Gastroesophageal sphincter (tissue), 4 donors: ENCODE results near the gene CNTNAP2. TPM values are rescaled to one million over a fixed set of nuclear protein-coding genes. Genes with fewer than 3 reads are reported as not detected.
A peak's percentile ranks its signal among the peaks of the same experiment; 100 is the strongest.

Experiments used
- ATAC-seq: fragments of 150-250 bp; one replicate; pipeline ENCODE4 v1.9.1; 2016; ENCODE audit warnings: mild to moderate bottlenecking, moderate library complexity
- H3K27ac ChIP-seq, 4 donors: fragments of 200-600 bp; sonication (generic) in 3 of 4; 1 replicate in 3 of 4; 2 replicates in 1 of 4; pipeline ENCODE4 v1.5.1; 2016 to 2019
- H3K27me3 ChIP-seq: fragments of 200-600 bp; sonication (generic); one replicate; pipeline ENCODE4 v1.5.1; 2019
- H3K36me3 ChIP-seq, 2 donors: fragments of 200-600 bp; sonication (generic); one replicate each; pipeline ENCODE4 v1.5.1; 2019; ENCODE audit warnings: control low read depth in 1 of 2
- H3K4me1 ChIP-seq, 3 donors: fragments of 200-600 bp; sonication (generic); 1 replicate in 2 of 3; 2 replicates in 1 of 3; pipeline ENCODE4 v1.5.1; 2016 to 2019; ENCODE audit warnings: control low read depth in 2 of 3
- H3K4me3 ChIP-seq, 2 donors: fragments of 200-600 bp; sonication (generic); one replicate each; pipeline ENCODE4 v1.5.1; 2019; ENCODE audit warnings: mild to moderate bottlenecking in 1 of 2, moderate library complexity in 1 of 2
- H3K9me3 ChIP-seq, 3 donors: fragments of 200-600 bp; sonication (generic); one replicate each; pipeline ENCODE4 v1.5.1; 2017 to 2019; ENCODE audit warnings: control low read depth in 2 of 3
- EP300 ChIP-seq: sonication (generic); formaldehyde crosslinking; IDR thresholded peaks from one replicate; pipeline ENCODE4 v1.6.1; 2017; ENCODE audit warnings: antibody characterized with exemption, mild to moderate bottlenecking
- POLR2A ChIP-seq, 2 donors: fragments of 450-650 bp; IDR thresholded peaks; one replicate each; pipeline ENCODE4 v1.6.1; 2017; ENCODE audit warnings: antibody characterized with exemption in 2 of 2, mild to moderate bottlenecking in 2 of 2, moderate library complexity in 1 of 2
- POLR2AphosphoS5 ChIP-seq: sonication (generic); formaldehyde crosslinking; IDR thresholded peaks from one replicate; pipeline ENCODE4 v1.6.1; 2017; ENCODE audit warnings: antibody characterized with exemption
- WGBS, 2 donors: methylation state at CpG; one replicate each; pipeline ENCODE4 v1.1.5; 2018; ENCODE audit warnings: low coverage in 1 of 2; 5-methylcytosine and 5-hydroxymethylcytosine counted together
- total RNA-seq, 4 donors: library from RNA; depleted of rRNA; stranded (reverse); fragments of >200 nt; gene quantifications; one replicate each; pipeline ENCODE4 v1.1.0, GENCODE V29; 2016
- TF ChIP-seq, protein P1 (sequence below), 4 experiments: fragments of 200-600 bp in 2 of 4; fragments of 450-650 bp in 2 of 4; sonication (generic) in 1 of 4; IDR thresholded peaks; one replicate each; pipeline ENCODE4 v1.5.1; 2017 to 2019; ENCODE audit warnings: antibody characterized with exemption in 4 of 4, mild to moderate bottlenecking in 2 of 4, moderate library complexity in 2 of 4

The CNTNAP2 gene
- total RNA-seq, 4 donors from 2014 or later: 1.5 to 8.9 (median 3.2) TPM

DNA sequence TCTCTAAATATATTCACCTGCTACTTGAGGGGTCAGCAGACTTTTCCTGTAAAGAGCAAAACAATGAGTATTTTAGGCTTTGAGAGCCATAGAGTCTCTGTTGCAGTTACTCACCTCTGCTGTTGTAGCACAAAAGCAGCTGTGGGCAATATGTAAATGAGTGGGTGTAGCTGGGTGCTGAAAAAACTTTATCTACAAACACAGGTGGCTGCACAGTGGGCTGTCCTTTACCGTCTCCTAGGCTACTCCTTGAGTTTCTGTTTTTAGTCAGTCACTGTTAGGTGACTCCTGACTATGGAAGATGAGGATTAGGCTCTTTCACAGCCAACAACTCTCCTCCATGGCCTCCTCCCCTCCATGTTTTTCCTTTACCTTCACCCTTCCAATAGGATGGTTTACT is 2187.9 kb downstream of the CNTNAP2 start:
- H3K4me1 ChIP-seq: peaks cover 0 to 21% (median 0%) of the 10 kb centered on the region in 3 donors
- no peaks in the 10 kb centered on the region for H3K9me3 ChIP-seq
- WGBS, 2 donors: 33 to 50% methylated on average over 1 of the region's 1 CpG
- H3K27me3 ChIP-seq: no peaks in the 10 kb centered on the region
- no peak for ATAC-seq
- TF ChIP-seq POLR2AphosphoS5: no peak
- TF ChIP-seq EP300: no peak
- TF ChIP-seq POLR2A (IDR thresholded peaks at IDR 0.05): no peak
- TF ChIP-seq, protein P1, sequence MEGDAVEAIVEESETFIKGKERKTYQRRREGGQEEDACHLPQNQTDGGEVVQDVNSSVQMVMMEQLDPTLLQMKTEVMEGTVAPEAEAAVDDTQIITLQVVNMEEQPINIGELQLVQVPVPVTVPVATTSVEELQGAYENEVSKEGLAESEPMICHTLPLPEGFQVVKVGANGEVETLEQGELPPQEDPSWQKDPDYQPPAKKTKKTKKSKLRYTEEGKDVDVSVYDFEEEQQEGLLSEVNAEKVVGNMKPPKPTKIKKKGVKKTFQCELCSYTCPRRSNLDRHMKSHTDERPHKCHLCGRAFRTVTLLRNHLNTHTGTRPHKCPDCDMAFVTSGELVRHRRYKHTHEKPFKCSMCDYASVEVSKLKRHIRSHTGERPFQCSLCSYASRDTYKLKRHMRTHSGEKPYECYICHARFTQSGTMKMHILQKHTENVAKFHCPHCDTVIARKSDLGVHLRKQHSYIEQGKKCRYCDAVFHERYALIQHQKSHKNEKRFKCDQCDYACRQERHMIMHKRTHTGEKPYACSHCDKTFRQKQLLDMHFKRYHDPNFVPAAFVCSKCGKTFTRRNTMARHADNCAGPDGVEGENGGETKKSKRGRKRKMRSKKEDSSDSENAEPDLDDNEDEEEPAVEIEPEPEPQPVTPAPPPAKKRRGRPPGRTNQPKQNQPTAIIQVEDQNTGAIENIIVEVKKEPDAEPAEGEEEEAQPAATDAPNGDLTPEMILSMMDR (IDR thresholded peaks at IDR 0.05): no peak
- no peak overlapping the region for H3K4me3 ChIP-seq
- H3K27ac ChIP-seq: peak overlapping the region in 1 of 4 donors; percentile 47
- H3K36me3 ChIP-seq: no peaks in the 10 kb centered on the region

DNA sequence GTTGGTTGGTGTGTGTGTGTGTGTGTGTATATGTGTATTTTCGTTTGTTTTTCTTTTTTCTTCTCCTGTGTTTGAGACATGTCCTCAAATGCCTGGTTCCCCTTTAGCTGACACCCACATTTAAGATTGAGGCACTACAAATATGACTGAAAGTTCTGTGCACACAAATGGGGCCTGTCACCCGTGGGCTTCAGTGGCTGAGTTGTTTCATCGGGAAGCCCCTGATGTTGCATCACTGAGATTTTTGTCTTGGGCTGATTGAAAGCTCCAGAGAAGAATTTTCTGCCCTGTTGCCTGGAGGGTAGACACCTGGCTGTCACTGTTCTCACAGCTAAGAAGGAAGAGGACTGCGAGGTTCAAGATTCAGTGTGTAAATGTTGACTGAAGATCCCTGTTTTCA is 2190.2 kb downstream of the CNTNAP2 start:
- no peaks in the 10 kb centered on the region for H3K27me3 ChIP-seq
- TF ChIP-seq EP300 (no peak), POLR2A (IDR thresholded peaks at IDR 0.05) (no peak), POLR2AphosphoS5 (no peak)
- TF ChIP-seq, protein P1 (IDR thresholded peaks at IDR 0.05): no peak
- H3K27ac ChIP-seq: no peak overlapping the region
- WGBS, 2 donors: 87% methylated on average over 3 of the region's 4 CpGs; no CpG with 5 or more reads in 1 of the 2 donors
- peaks cover 0 to 21% (median 0%) of the 10 kb centered on the region in 3 donors for H3K4me1 ChIP-seq
- H3K4me3 ChIP-seq: no peak overlapping the region
- no peaks in the 10 kb centered on the region for H3K9me3 ChIP-seq
- H3K36me3 ChIP-seq: no peaks in the 10 kb centered on the region
- no peak for ATAC-seq

DNA sequence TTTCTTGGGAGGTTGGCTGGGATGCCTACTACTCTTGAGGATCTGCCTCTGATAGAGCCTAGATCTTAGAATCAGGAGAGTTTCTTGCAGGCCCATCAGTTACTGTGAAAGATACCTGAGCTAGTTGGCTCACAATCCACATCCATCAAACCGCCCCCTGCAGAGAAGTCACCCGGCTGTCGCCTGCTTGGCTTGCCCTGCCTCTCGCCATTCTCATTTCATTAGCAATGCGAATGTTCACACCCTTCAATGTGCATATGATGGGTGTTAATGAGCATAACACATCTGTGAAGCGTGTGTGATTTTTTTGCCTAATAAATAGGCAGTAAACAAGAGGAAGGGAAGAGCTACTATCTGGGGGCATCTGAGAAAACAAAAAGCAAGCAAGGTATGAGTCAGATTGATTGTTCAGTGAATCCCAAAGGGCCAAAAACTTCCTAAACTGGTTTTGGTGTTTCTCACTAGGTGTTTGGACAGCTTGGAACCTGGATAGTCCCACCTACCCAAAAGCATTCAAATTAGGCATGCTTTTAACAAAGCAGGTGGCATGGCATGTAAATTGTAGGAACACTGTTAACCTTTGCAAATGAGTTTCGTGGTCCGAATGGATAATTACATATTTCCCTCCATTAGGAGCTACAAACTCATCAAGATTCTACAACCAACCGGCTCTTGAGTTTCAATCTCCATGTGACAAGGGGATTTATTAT is 2201.7 kb downstream of the CNTNAP2 start:
- Histone ChIP-seq H3K36me3 (no peaks in the 10 kb centered on the region), H3K27ac (no peak overlapping the region), H3K4me1 (no peaks in the 10 kb centered on the region), H3K27me3 (no peaks in the 10 kb centered on the region), H3K9me3 (no peaks in the 10 kb centered on the region), H3K4me3 (no peak overlapping the region)
- ATAC-seq: no peak
- 81 to 85% methylated on average over 3 to 8 of the region's 9 CpGs for WGBS, 2 donors
- no peak for TF ChIP-seq POLR2A (IDR thresholded peaks at IDR 0.05)
- TF ChIP-seq EP300: no peak
- TF ChIP-seq POLR2AphosphoS5: no peak
- TF ChIP-seq, protein P1 (IDR thresholded peaks at IDR 0.05): no peak

DNA sequence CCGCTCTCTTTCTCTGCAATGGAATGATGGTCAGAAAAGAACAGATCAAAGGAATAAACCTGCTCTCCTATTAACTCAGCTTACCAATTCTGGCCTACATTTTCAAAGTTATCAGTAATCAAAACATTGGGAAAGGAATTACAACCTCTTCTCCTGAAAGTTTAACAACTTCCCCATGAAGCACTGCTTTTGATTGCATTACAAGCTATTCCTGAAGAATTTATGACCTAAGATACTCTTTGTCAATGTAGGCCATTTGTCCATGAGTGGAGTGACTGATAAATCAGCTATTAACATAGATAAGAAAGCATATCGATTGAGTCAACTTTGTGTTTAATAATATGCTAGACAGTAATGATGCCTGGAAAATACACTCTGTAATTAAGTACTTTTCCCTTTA is 2202.2 kb downstream of the CNTNAP2 start:
- no peaks in the 10 kb centered on the region for H3K4me1 ChIP-seq
- no peak for TF ChIP-seq EP300
- TF ChIP-seq POLR2A (IDR thresholded peaks at IDR 0.05): no peak
- TF ChIP-seq, protein P1 (IDR thresholded peaks at IDR 0.05): no peak
- no peak for TF ChIP-seq POLR2AphosphoS5
- no peaks in the 10 kb centered on the region for H3K27me3 ChIP-seq
- H3K4me3 ChIP-seq: no peak overlapping the region
- H3K36me3 ChIP-seq: no peaks in the 10 kb centered on the region
- H3K27ac ChIP-seq: no peak overlapping the region
- no peaks in the 10 kb centered on the region for H3K9me3 ChIP-seq
- WGBS, 2 donors: 57 to 75% methylated on average over 2 of the region's 2 CpGs
- no peak for ATAC-seq

DNA sequence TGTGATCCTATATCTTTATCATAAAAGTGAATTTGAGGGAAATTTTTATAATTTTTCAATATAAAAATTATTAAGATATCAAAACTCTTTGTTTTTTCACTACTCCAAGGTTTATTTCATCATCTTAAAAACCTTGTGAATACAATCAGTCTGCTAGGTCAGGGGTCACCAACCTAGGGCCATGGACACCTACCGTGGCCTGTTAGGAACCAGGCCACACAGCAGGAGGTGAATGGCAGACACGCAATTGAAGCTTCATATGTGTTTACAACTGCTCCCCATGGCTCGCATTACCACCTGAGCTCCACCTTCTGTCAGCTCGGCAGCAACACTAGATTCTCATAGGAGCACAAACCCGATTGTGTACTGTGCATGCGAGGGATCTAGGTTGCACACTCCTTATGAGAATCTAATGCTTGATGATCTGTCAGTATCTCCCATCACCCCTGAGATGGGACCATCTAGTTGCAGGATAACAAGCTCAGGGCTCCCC is 2202.8 kb downstream of the CNTNAP2 start:
- Histone ChIP-seq H3K36me3 (no peaks in the 10 kb centered on the region), H3K4me3 (no peak overlapping the region), H3K4me1 (no peaks in the 10 kb centered on the region), H3K9me3 (no peaks in the 10 kb centered on the region), H3K27me3 (no peaks in the 10 kb centered on the region), H3K27ac (no peak overlapping the region)
- no peak for ATAC-seq
- 80 to 87% methylated on average over 5 to 6 of the region's 6 CpGs for WGBS, 2 donors
- TF ChIP-seq, protein P1 (IDR thresholded peaks at IDR 0.05): no peak
- TF ChIP-seq EP300: no peak
- no peak for TF ChIP-seq POLR2AphosphoS5
- no peak for TF ChIP-seq POLR2A (IDR thresholded peaks at IDR 0.05)
